Ovary (tissue), 3 donors: ENCODE results near the gene SSBP4.
"Not testable (repeated sequence)": the region's sequence is repeated elsewhere in the genome, so short reads cannot be mapped to it uniquely, and the experiment has no call there.

ENCODE experiments used
- EP300 ChIP-seq: sonication (generic); formaldehyde crosslinking; IDR thresholded peaks from one replicate; pipeline ENCODE4 v1.6.1; 2017; ENCODE audit warnings: antibody characterized with exemption
- POLR2A ChIP-seq: fragments of 450-650 bp; IDR thresholded peaks from one replicate; pipeline ENCODE4 v1.6.1; 2017; ENCODE audit warnings: antibody characterized with exemption, mild to moderate bottlenecking, moderate library complexity
- TF ChIP-seq, protein P1 (sequence below), 3 donors: fragments of 450-650 bp in 2 of 3; fragments of 200-600 bp in 1 of 3; IDR thresholded peaks; one replicate each; pipeline versions ENCODE4 v1.5.1 to v1.8.0; 2016 to 2022; ENCODE audit warnings: antibody characterized with exemption in 3 of 3, mild to moderate bottlenecking in 1 of 3
- donor health status: DM: no; HTN: no; CAD: no.

DNA sequence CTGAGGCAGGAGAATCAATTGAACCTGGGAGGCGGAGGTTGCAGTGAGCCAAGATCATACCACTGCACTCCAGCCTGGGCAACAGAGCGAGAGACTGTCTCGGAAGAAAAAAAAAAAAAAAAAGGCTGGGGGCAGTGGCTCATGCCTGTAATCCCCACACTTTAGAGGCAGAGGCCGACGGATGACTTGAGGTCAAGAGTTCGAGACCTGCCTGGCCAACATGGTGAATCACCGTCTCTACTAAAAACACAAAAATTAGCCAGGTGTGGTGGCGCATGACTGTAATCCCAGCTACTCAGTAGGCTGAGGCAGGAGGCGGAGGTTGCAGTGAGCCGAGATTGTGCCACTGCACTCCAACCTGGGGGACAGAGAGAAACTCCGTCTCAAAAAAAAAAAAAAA is 35.6 kb upstream of the SSBP4 start:
- TF ChIP-seq POLR2A, EP300: not testable (repeated sequence)
- TF ChIP-seq, protein P1, sequence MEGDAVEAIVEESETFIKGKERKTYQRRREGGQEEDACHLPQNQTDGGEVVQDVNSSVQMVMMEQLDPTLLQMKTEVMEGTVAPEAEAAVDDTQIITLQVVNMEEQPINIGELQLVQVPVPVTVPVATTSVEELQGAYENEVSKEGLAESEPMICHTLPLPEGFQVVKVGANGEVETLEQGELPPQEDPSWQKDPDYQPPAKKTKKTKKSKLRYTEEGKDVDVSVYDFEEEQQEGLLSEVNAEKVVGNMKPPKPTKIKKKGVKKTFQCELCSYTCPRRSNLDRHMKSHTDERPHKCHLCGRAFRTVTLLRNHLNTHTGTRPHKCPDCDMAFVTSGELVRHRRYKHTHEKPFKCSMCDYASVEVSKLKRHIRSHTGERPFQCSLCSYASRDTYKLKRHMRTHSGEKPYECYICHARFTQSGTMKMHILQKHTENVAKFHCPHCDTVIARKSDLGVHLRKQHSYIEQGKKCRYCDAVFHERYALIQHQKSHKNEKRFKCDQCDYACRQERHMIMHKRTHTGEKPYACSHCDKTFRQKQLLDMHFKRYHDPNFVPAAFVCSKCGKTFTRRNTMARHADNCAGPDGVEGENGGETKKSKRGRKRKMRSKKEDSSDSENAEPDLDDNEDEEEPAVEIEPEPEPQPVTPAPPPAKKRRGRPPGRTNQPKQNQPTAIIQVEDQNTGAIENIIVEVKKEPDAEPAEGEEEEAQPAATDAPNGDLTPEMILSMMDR (IDR thresholded peaks at IDR 0.05): not testable (repeated sequence)
